ENCODE data around the gene WDR5. TPM values are rescaled to one million over a fixed set of nuclear protein-coding genes. Genes with fewer than 3 reads are reported as not detected.

Gene WDR5
- total and polyA plus RNA-seq, 2 of the 13 experiments (the other 11 are each of a cell fraction or from before 2014, with no cell fraction given), result 34.3 TPM

DNA sequence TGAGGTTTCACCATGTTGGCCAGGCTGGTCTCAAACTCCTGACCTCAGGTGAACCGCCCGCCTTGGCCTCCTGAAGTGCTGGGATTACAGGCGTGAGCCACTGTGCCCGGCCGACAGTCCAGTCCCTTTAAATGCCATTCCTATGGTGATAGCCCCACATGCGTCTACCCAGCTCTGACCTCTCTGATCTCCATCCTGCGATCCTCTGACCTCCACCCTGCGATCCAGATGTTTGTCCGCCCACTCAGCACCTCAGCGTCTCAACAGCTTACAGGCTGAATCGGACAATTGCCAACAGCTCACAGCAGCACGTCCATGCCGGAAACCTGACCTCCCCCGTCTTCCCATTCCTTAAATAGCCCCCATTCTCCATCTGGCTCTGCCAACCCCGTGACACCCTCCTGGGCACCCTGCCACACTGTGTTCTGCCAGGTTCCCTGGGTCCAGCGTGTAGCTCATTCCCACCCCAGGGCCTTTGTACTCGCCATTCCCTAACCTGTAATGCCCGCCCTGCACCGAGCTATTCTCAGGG is 72.5 kb downstream of the WDR5 start:
- in situ Hi-C loops (cut with HindIII; ENCODE audit: extremely low pct_ligation_motif_present, low pct_unique_long_range_greater_than_20kb) (no loop called here), intact Hi-C loops (cut with micrococcal nuclease; ENCODE audit: unreplicated experiment) (no loop called here)
- DNase-seq (ENCODE audit: low spot score) (no peak), ATAC-seq (no peak), FAIRE-seq (no peak)
- Histone ChIP-seq H2AFZ (ENCODE audit: low read length) (no peak overlapping the region), H3K27ac (ENCODE audit: extremely low read length, insufficient read depth, low read length) (no peak overlapping the region), H3K9ac (ENCODE audit: insufficient read depth, low read depth, low read length) (no peak overlapping the region), H4K20me1 (ENCODE audit: insufficient read depth, low read length) (no peaks in the 10 kb centered on the region), H3K4me3 (replicated peaks in 1 of 3; ENCODE audit: insufficient read depth in 1 of 3, low read depth in 2 of 3, low read length in 3 of 3) (no peak overlapping the region; a peak in 1 of 6 replicates), H3K4me2 (ENCODE audit: low read depth, low read length) (no peak overlapping the region), H3K36me3 (replicated peaks in 1 of 2; ENCODE audit: control insufficient read depth in 1 of 2, insufficient read depth in 2 of 2, low read length in 2 of 2) (no peaks in the 10 kb centered on the region), H3K27me3 (ENCODE audit: control insufficient read depth in 1 of 2, insufficient read depth in 2 of 2, low read length in 2 of 2) (peaks cover 2 to 14% of the 10 kb centered on the region in 2 experiments; a peak in 4 of 5 replicates), H3K79me2 (ENCODE audit: insufficient read depth, low read length) (no peaks in the 10 kb centered on the region), H3K9me3 (ENCODE audit: low read length) (no peaks in the 10 kb centered on the region), H3K4me1 (ENCODE audit: insufficient read depth, low read length) (peaks cover 60% of the 10 kb centered on the region)
- WGBS (ENCODE audit: low lambda C conversion rate), result 33% methylated on average over 19 of the region's 19 CpGs
- TF ChIP-seq ZNF382 (CRISPR knock-in tag; IDR thresholded peaks at IDR 0.05; ENCODE audit: borderline replicate concordance) (no peak), ATF1 (CRISPR knock-in tag; IDR thresholded peaks at IDR 0.05) (no peak), ZNF768 (CRISPR knock-in tag; IDR thresholded peaks at IDR 0.05) (peak; percentile 20; the same call in 1 of the 2 replicates), SMAD1 (CRISPR knock-in tag; IDR thresholded peaks at IDR 0.05; ENCODE audit: borderline replicate concordance, low read depth) (no peak), NR2F6 (IDR thresholded peaks at IDR 0.05) (no peak), NR2F6 (CRISPR knock-in tag; IDR thresholded peaks at IDR 0.05) (0 out of 2 replicates have a peak, but pooled peaks have one; percentile 6), PTBP1 (IDR thresholded peaks at IDR 0.05; ENCODE audit: low read depth, low read length, poor library complexity, severe bottlenecking) (no peak), HMGA1 (CRISPR knock-in tag; conservative IDR thresholded peaks at IDR 0.05) (no peak), ZNF563 (CRISPR knock-in tag; IDR thresholded peaks at IDR 0.05) (no peak), MYC (CRISPR knock-in tag; IDR thresholded peaks at IDR 0.05; ENCODE audit: borderline replicate concordance) (no peak), ZFX (CRISPR knock-in tag; IDR thresholded peaks at IDR 0.05; ENCODE audit: low read depth) (no peak), ARNTL (CRISPR knock-in tag; IDR thresholded peaks at IDR 0.05) (no peak)
- TF ChIP-seq, protein P1, sequence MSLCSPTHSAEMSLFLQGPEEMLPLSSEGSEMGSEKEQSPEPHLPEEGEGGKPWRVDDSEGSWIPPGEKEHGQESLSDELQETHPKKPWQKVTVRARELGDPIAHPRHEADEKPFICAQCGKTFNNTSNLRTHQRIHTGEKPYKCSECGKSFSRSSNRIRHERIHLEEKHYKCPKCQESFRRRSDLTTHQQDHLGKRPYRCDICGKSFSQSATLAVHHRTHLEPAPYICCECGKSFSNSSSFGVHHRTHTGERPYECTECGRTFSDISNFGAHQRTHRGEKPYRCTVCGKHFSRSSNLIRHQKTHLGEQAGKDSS (CRISPR knock-in tag; IDR thresholded peaks at IDR 0.05; ENCODE audit: borderline replicate concordance, low read depth), result no peak
- TF ChIP-seq, protein P2, sequence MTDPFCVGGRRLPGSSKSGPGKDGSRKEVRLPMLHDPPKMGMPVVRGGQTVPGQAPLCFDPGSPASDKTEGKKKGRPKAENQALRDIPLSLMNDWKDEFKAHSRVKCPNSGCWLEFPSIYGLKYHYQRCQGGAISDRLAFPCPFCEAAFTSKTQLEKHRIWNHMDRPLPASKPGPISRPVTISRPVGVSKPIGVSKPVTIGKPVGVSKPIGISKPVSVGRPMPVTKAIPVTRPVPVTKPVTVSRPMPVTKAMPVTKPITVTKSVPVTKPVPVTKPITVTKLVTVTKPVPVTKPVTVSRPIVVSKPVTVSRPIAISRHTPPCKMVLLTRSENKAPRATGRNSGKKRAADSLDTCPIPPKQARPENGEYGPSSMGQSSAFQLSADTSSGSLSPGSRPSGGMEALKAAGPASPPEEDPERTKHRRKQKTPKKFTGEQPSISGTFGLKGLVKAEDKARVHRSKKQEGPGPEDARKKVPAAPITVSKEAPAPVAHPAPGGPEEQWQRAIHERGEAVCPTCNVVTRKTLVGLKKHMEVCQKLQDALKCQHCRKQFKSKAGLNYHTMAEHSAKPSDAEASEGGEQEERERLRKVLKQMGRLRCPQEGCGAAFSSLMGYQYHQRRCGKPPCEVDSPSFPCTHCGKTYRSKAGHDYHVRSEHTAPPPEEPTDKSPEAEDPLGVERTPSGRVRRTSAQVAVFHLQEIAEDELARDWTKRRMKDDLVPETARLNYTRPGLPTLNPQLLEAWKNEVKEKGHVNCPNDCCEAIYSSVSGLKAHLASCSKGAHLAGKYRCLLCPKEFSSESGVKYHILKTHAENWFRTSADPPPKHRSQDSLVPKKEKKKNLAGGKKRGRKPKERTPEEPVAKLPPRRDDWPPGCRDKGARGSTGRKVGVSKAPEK (CRISPR knock-in tag; IDR thresholded peaks at IDR 0.05; ENCODE audit: borderline replicate concordance), result no peak
- BruUV-seq (replicated peaks), result no TSS peak
- ChIA-PET CTCF (ENCODE audit: low intra/inter-chr PET ratio, low total read pairs) (no interaction called here), POLR2A (no interaction called here)
